ENCODE results near the gene RESP18. TPM values are rescaled to one million over a fixed set of nuclear protein-coding genes. Genes with fewer than 3 reads are reported as not detected.

RESP18 gene
- total RNA-seq, 1 donor from 2014 or later: not detected

DNA sequence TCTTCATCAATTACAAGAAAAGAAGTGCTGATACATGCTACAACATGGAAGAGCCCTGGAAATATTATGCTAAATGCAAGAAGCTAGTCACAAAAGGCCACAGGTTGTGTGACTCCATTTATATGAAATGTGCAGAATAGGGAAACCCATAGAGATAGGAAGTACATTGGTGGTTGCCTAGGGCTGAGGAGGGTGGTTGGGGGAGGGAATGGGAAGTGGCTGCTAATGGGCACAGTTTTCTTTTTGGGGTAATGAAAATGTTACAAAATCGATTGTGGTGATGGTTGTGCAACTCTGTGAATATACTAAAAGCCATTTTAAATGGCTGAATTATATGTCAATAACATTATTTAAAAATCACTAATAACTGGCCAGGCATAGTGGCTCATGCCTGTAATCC is 24.3 kb upstream of the RESP18 start:
- no peak overlapping the region for H3K9ac ChIP-seq (ENCODE audit: low read depth in 1 of 3, low read length in 3 of 3)
- no peaks in the 10 kb centered on the region for H3K36me3 ChIP-seq (ENCODE audit: control insufficient read depth in 3 of 3, insufficient read depth in 3 of 3, low read length in 3 of 3)
- H3K4me3 ChIP-seq (ENCODE audit: low read length in 3 of 3): no peak overlapping the region
- H3K27me3 ChIP-seq (ENCODE audit: control insufficient read depth in 3 of 3, insufficient read depth in 3 of 3, low read length in 3 of 3): peaks cover 15 to 47% (median 46%) of the 10 kb centered on the region in 3 donors
- no peak overlapping the region for H3K27ac ChIP-seq (ENCODE audit: low read depth, low read length)
- H3K4me1 ChIP-seq (ENCODE audit: control insufficient read depth in 3 of 3, insufficient read depth in 3 of 3, low read length in 3 of 3): peaks cover 8 to 13% (median 9%) of the 10 kb centered on the region in 3 donors
- no peaks in the 10 kb centered on the region for H3K9me3 ChIP-seq (ENCODE audit: control insufficient read depth in 3 of 3, low read length in 3 of 3)

DNA sequence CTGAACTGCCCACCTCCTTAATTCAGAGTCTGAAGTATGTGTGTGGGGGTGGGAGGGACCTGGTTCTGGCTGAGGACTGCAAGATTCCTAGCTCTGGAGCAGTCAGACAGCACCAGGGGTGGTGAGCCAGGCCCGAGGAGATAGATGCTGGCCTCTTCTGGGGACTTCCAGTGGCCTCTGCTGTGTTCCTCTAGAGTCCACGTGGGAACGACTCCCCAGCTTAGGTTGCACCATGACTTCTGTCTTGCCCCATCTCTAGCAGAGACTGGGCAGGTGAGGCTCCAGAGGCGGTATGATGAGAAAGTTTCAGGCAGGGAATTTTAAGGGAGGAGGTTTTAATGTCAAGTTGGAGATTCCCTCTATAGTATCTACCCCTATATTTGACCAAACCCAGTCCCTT is 22.0 kb upstream of the RESP18 start:
- H3K4me3 ChIP-seq (ENCODE audit: low read length in 3 of 3): no peak overlapping the region
- H3K9me3 ChIP-seq (ENCODE audit: control insufficient read depth in 3 of 3, low read length in 3 of 3): no peaks in the 10 kb centered on the region
- H3K4me1 ChIP-seq (ENCODE audit: control insufficient read depth in 3 of 3, insufficient read depth in 3 of 3, low read length in 3 of 3): peaks cover 8 to 11% (median 9%) of the 10 kb centered on the region in 3 donors
- peaks cover 20 to 51% (median 45%) of the 10 kb centered on the region in 3 donors for H3K27me3 ChIP-seq (ENCODE audit: control insufficient read depth in 3 of 3, insufficient read depth in 3 of 3, low read length in 3 of 3)
- no peaks in the 10 kb centered on the region for H3K36me3 ChIP-seq (ENCODE audit: control insufficient read depth in 3 of 3, insufficient read depth in 3 of 3, low read length in 3 of 3)
- H3K9ac ChIP-seq (ENCODE audit: low read depth in 1 of 3, low read length in 3 of 3): no peak overlapping the region
- no peak overlapping the region for H3K27ac ChIP-seq (ENCODE audit: low read depth, low read length)

DNA sequence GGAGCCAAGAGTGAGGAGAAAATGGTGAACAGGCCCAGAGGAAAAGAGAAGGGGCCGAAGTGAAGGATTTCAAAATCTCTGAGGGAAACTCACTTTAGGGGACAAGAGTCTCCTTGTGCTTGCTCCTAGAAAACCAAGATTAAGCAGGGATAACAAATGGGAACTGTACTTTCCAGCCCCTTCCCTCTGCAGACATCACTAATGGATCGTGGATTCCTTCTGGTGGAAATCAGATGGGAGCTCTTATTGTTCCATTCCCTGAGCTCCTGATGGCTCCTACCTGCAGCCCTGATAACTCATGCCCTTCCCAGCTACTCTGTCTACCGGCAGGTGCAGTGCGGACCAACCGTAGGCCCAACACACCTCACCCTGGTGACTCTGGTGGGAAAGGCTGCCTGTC is 20.6 kb upstream of the RESP18 start:
- Histone ChIP-seq H3K36me3 (ENCODE audit: control insufficient read depth in 3 of 3, insufficient read depth in 3 of 3, low read length in 3 of 3) (no peaks in the 10 kb centered on the region), H3K4me1 (ENCODE audit: control insufficient read depth in 3 of 3, insufficient read depth in 3 of 3, low read length in 3 of 3) (peaks cover 2 to 5% (median 3%) of the 10 kb centered on the region in 3 donors), H3K27me3 (ENCODE audit: control insufficient read depth in 3 of 3, insufficient read depth in 3 of 3, low read length in 3 of 3) (peaks cover 16 to 46% (median 37%) of the 10 kb centered on the region in 3 donors), H3K27ac (ENCODE audit: low read depth, low read length) (no peak overlapping the region), H3K9me3 (ENCODE audit: control insufficient read depth in 3 of 3, low read length in 3 of 3) (no peaks in the 10 kb centered on the region), H3K4me3 (ENCODE audit: low read length in 3 of 3) (no peak overlapping the region), H3K9ac (ENCODE audit: low read depth in 1 of 3, low read length in 3 of 3) (no peak overlapping the region)

DNA sequence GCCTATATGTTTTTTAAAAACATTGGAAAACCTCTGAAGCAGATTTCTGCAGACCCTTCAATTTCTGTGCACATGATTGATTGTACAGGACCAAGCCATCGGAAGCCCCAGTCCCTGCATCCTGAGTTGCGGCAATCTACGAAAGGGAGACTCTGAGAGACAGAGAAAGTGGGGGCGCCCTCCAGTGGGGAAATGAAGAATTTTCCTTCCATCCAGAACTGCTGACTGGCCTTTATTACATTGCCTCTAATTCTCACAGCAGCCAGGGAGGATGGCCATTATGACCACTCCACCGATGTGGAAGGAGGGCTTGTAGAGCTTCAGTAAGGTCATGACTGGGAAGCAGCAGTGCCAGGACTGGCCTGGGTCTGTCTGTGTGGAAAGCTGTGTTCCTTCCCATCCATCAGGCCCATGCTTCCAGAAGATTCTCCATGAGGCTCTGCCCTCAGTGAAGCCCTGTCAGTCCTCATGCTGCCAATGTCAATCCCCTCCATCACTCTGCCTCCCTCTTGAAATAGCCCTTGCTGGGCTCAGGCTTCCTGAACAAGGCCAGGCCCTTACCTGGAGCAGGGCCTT is 20.0 kb upstream of the RESP18 start:
- Histone ChIP-seq H3K4me3 (ENCODE audit: low read length in 3 of 3) (no peak overlapping the region), H3K27me3 (ENCODE audit: control insufficient read depth in 3 of 3, insufficient read depth in 3 of 3, low read length in 3 of 3) (peaks cover 12 to 41% (median 31%) of the 10 kb centered on the region in 3 donors), H3K36me3 (ENCODE audit: control insufficient read depth in 3 of 3, insufficient read depth in 3 of 3, low read length in 3 of 3) (no peaks in the 10 kb centered on the region), H3K9me3 (ENCODE audit: control insufficient read depth in 3 of 3, low read length in 3 of 3) (no peaks in the 10 kb centered on the region), H3K9ac (ENCODE audit: low read depth in 1 of 3, low read length in 3 of 3) (no peak overlapping the region), H3K4me1 (ENCODE audit: control insufficient read depth in 3 of 3, insufficient read depth in 3 of 3, low read length in 3 of 3) (no peaks in the 10 kb centered on the region), H3K27ac (ENCODE audit: low read depth, low read length) (no peak overlapping the region)

DNA sequence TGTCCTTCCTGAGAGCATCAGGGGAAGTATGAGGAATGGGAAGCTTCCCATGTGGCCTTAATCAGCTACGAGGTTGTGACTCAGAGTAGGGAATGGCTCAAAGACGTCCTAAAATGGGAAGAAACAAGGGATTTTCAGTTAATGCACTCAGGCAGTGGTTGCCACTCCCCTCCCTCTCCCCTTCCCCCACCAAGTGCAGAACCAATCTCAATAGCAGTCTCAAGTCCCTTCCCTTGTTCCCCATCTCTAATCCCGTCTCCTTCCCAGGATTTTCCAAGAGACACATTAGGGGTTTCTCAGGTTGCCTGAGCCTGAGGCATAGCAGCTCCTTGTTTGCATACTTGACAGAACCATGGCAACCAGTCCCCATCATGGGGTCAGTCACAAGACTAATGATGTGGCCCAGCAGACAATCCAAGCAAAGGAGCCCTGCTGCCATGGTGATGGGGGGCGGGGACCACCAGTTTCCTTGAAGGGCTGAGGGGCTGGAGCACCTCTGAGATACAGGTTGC is 18.2 kb upstream of the RESP18 start:
- Histone ChIP-seq H3K27me3 (ENCODE audit: control insufficient read depth in 3 of 3, insufficient read depth in 3 of 3, low read length in 3 of 3) (peaks cover 12 to 36% (median 19%) of the 10 kb centered on the region in 3 donors), H3K36me3 (ENCODE audit: control insufficient read depth in 3 of 3, insufficient read depth in 3 of 3, low read length in 3 of 3) (no peaks in the 10 kb centered on the region), H3K27ac (ENCODE audit: low read depth, low read length) (no peak overlapping the region), H3K4me1 (ENCODE audit: control insufficient read depth in 3 of 3, insufficient read depth in 3 of 3, low read length in 3 of 3) (no peaks in the 10 kb centered on the region), H3K9ac (ENCODE audit: low read depth in 1 of 3, low read length in 3 of 3) (no peak overlapping the region), H3K9me3 (ENCODE audit: control insufficient read depth in 3 of 3, low read length in 3 of 3) (no peaks in the 10 kb centered on the region), H3K4me3 (ENCODE audit: low read length in 3 of 3) (no peak overlapping the region)

DNA sequence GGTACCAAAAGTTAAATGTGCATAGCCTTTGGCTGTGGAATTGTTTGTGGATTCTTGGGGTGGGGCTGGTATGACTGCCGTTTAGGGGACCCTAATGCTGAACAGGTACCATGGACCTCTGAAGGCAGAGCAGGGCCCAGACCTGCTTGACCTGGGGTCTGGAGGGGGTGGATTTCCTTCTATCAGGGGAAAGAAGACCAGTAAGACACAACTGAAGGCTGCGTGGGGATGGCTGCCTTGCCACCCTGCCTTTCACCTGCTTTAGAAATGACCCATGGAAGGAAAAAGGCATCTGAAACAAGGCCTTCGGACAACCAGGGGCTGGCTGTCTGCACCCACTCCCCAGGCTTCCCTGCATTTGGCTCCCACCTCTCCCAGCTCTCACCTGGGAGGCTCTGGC is 17.7 kb upstream of the RESP18 start:
- no peaks in the 10 kb centered on the region for H3K36me3 ChIP-seq (ENCODE audit: control insufficient read depth in 3 of 3, insufficient read depth in 3 of 3, low read length in 3 of 3)
- H3K9me3 ChIP-seq (ENCODE audit: control insufficient read depth in 3 of 3, low read length in 3 of 3): no peaks in the 10 kb centered on the region
- H3K27ac ChIP-seq (ENCODE audit: low read depth, low read length): no peak overlapping the region
- H3K9ac ChIP-seq (ENCODE audit: low read depth in 1 of 3, low read length in 3 of 3): no peak overlapping the region
- no peaks in the 10 kb centered on the region for H3K4me1 ChIP-seq (ENCODE audit: control insufficient read depth in 3 of 3, insufficient read depth in 3 of 3, low read length in 3 of 3)
- no peak overlapping the region for H3K4me3 ChIP-seq (ENCODE audit: low read length in 3 of 3)
- peaks cover 12 to 34% (median 16%) of the 10 kb centered on the region in 3 donors for H3K27me3 ChIP-seq (ENCODE audit: control insufficient read depth in 3 of 3, insufficient read depth in 3 of 3, low read length in 3 of 3)

DNA sequence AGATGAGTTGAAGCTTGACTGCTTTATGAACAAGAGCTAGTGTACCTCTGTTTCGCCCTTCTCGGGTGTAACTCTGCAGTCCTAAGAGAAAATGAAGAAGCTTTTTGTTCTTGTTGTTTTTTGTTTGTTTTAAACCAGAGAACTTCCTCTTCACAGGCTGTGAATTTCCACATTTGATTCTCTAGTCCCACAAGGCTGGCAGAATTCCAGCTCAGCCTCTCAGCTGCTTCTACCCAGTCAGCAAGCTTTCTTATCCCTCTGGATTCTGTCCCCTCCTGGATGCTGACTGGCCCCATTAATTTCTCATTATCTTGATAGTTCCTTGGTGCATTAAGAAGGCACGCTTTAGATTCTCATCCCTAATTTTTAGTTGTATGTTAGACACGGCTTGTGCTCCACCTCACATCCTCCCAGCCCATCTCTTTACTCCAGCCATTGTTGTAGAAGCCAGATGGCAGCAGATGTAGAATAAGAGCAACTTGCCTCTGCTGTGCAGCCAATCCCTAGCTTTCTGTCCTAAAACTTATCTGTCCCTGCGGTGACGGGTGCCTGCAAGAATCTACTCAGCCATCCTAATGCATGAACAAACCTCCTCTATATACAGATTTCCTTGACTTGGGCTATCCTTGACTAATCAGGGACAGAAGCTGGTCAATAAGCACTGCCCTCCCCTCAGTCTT is 12.3 kb upstream of the RESP18 start:
- H3K27ac ChIP-seq (ENCODE audit: low read depth, low read length): no peak overlapping the region
- peaks cover 0 to 8% (median 4%) of the 10 kb centered on the region in 3 donors for H3K27me3 ChIP-seq (ENCODE audit: control insufficient read depth in 3 of 3, insufficient read depth in 3 of 3, low read length in 3 of 3)
- no peak overlapping the region for H3K9ac ChIP-seq (ENCODE audit: low read depth in 1 of 3, low read length in 3 of 3)
- no peaks in the 10 kb centered on the region for H3K4me1 ChIP-seq (ENCODE audit: control insufficient read depth in 3 of 3, insufficient read depth in 3 of 3, low read length in 3 of 3)
- no peak overlapping the region for H3K4me3 ChIP-seq (ENCODE audit: low read length in 3 of 3)
- H3K9me3 ChIP-seq (ENCODE audit: control insufficient read depth in 3 of 3, low read length in 3 of 3): no peaks in the 10 kb centered on the region
- no peaks in the 10 kb centered on the region for H3K36me3 ChIP-seq (ENCODE audit: control insufficient read depth in 3 of 3, insufficient read depth in 3 of 3, low read length in 3 of 3)

DNA sequence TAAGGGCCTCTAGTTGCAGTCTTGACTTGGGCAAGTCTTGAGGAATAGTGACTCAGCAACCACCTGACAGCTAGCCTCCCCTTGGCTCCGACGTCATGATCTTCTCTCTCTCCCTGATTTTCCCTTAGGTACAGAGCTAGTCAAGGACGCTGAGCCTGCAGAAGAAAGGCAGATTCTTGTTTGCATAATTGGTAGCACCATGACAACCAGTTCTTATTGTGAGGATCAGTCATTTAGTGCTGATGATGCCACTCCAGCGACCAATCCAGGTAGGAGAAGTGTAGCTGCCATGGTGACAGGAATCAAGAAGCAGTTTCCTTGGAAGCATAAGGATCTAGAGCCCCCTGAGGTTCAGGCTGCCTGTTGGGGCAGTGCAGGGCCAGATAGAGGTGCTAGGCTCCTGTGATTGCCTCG is 2.8 kb upstream of the RESP18 start:
- H3K4me1 ChIP-seq (ENCODE audit: control insufficient read depth in 3 of 3, insufficient read depth in 3 of 3, low read length in 3 of 3): no peaks in the 10 kb centered on the region
- peaks cover 26 to 36% (median 27%) of the 10 kb centered on the region in 3 donors for H3K27me3 ChIP-seq (ENCODE audit: control insufficient read depth in 3 of 3, insufficient read depth in 3 of 3, low read length in 3 of 3)

DNA sequence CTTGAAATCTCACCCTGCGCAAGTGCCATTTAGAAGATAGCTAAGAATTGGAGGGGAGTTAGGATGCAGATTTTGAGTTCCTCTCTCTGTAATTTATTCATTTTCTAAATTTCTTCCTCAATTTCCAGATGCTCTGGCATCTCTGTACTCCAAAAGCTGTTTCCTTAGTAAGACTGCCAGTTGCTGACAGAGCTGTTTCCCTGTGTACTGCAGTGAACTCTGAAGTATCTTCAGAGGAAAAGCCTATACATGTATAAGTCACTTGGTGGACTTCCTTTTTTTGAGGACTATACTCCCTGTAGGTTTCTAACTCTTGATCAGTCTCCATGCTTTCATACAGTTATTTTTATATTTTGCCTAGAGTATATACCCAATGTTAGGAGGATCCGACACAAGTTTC is 1.5 kb upstream of the RESP18 start:
- Histone ChIP-seq H3K27me3 (ENCODE audit: control insufficient read depth in 3 of 3, insufficient read depth in 3 of 3, low read length in 3 of 3) (peaks cover 27 to 40% (median 36%) of the 10 kb centered on the region in 3 donors), H3K4me3 (ENCODE audit: low read length in 3 of 3) (no peak overlapping the region), H3K9ac (ENCODE audit: low read depth in 1 of 3, low read length in 3 of 3) (no peak overlapping the region), H3K9me3 (ENCODE audit: control insufficient read depth in 3 of 3, low read length in 3 of 3) (no peaks in the 10 kb centered on the region), H3K27ac (ENCODE audit: low read depth, low read length) (no peak overlapping the region), H3K4me1 (ENCODE audit: control insufficient read depth in 3 of 3, insufficient read depth in 3 of 3, low read length in 3 of 3) (no peaks in the 10 kb centered on the region), H3K36me3 (ENCODE audit: control insufficient read depth in 3 of 3, insufficient read depth in 3 of 3, low read length in 3 of 3) (no peaks in the 10 kb centered on the region)

More for the DNA sequence above, 2.8 kb upstream of the RESP18 start:
- Histone ChIP-seq H3K36me3 (ENCODE audit: control insufficient read depth in 3 of 3, insufficient read depth in 3 of 3, low read length in 3 of 3) (no peaks in the 10 kb centered on the region), H3K9ac (ENCODE audit: low read depth in 1 of 3, low read length in 3 of 3) (no peak overlapping the region), H3K4me3 (ENCODE audit: low read length in 3 of 3) (no peak overlapping the region), H3K27ac (ENCODE audit: low read depth, low read length) (no peak overlapping the region), H3K9me3 (ENCODE audit: control insufficient read depth in 3 of 3, low read length in 3 of 3) (no peaks in the 10 kb centered on the region)

DNA sequence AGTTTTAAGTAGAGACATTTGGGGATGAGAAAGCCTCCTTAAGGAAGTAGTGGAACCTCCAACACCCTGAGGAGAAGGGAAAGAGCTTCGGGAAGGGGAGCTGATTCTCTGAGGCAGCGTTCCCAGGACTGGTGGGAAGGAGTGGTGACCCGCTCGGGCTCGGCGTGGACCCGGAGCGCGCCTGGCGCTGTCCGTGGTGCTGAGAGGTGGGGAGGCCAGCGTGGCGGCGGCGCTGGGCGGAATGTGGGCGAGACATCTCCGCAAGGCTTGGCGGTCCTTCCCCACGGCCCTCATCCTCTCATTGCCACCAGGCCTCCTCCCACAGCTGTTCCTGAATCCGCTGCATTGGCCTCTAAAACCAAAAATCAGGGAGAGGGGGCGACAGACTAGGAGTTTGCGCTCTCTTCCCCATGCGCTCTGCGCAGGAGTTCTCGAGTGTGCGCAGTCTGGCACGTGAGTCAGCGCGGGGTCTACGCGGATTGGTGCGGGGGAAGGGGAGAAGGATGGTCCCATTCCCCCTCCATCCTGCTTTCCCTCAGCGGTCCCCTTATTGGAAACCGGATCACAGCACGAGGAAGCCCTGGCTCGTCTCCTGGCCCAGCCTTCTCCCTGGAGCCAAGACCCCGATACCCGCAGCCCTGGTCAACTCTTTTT is 857 bp downstream of the RESP18 start:
- no peaks in the 10 kb centered on the region for H3K36me3 ChIP-seq (ENCODE audit: control insufficient read depth in 3 of 3, insufficient read depth in 3 of 3, low read length in 3 of 3)
- no peak overlapping the region for H3K9ac ChIP-seq (ENCODE audit: low read depth in 1 of 3, low read length in 3 of 3)
- H3K27ac ChIP-seq (ENCODE audit: low read depth, low read length): no peak overlapping the region
- peaks cover 34 to 47% (median 39%) of the 10 kb centered on the region in 3 donors for H3K27me3 ChIP-seq (ENCODE audit: control insufficient read depth in 3 of 3, insufficient read depth in 3 of 3, low read length in 3 of 3)
- no peaks in the 10 kb centered on the region for H3K9me3 ChIP-seq (ENCODE audit: control insufficient read depth in 3 of 3, low read length in 3 of 3)
- H3K4me1 ChIP-seq (ENCODE audit: control insufficient read depth in 3 of 3, insufficient read depth in 3 of 3, low read length in 3 of 3): no peaks in the 10 kb centered on the region
- no peak overlapping the region for H3K4me3 ChIP-seq (ENCODE audit: low read length in 3 of 3)

All from skeletal muscle tissue (tissue), 4 donors.